H1 (cell line): ENCODE results near the gene SULT2B1. TPM values are rescaled to one million over a fixed set of nuclear protein-coding genes. Genes with fewer than 3 reads are reported as not detected.

Experiments used
- BCL11A ChIP-seq, 2 experiments: IDR thresholded peaks; one replicate each; pipeline ENCODE4 v1.6.1; 2011; ENCODE audit warnings: low read depth in 2 of 2, low read length in 2 of 2, mild to moderate bottlenecking in 2 of 2
- FOSL1 ChIP-seq: IDR thresholded peaks from 2 replicates; pipeline ENCODE4 v1.6.1; 2011; ENCODE audit warnings: mild to moderate bottlenecking, low read depth, low read length, moderate library complexity; ENCODE audit not compliant: insufficient read depth
- RFX5 ChIP-seq: IDR thresholded peaks from 2 replicates; pipeline ENCODE4 v1.6.1; 2011; ENCODE audit warnings: low read depth, low read length, improper control_type of control experiment, borderline replicate concordance
- RXRA ChIP-seq: IDR thresholded peaks from 2 replicates; pipeline ENCODE4 v1.6.1; 2011; ENCODE audit warnings: low read depth, mild to moderate bottlenecking, low read length, moderate library complexity; ENCODE audit not compliant: insufficient read depth
- TAF1 ChIP-seq: IDR thresholded peaks from 2 replicates; pipeline ENCODE4 v1.6.1; 2011; ENCODE audit warnings: mild to moderate bottlenecking, low read depth, low read length
- ZNF274 ChIP-seq: IDR thresholded peaks from 2 replicates; pipeline ENCODE4 v1.7.0; 2012; ENCODE audit warnings: low read length, borderline replicate concordance; ENCODE audit errors: extremely low read depth
- polyA plus RNA-seq, 7 experiments: library from polyadenylated mRNA; depleted of rRNA in 3 of 7; stranded (reverse) in 5 of 7; unstranded in 2 of 7; fragments of >200 nt in 5 of 7; fragments of 200-250 nt in 2 of 7; gene quantifications; 1 replicate in 5 of 7; 2 replicates in 1 of 7; 4 replicates in 1 of 7; pipeline versions ENCODE4 v1.2.1 to v1.2.3, GENCODE V29; 2011 to 2013; ENCODE audit warnings: missing spikeins in 2 of 7, mixed read lengths in 2 of 7
- total RNA-seq: library from RNA; stranded (reverse); fragmentation: NEBNext Ultra II Directional; extraction: Animal tissue kit (Norgen Biotek cat#: 25700); gene quantifications from 2 replicates; pipeline ENCODE4 v1.2.1, GENCODE V29; 2021
- TF ChIP-seq, protein P1 (sequence below): IDR thresholded peaks from 2 replicates; pipeline ENCODE4 v1.6.1; 2011; ENCODE audit warnings: low read depth, mild to moderate bottlenecking, low read length; ENCODE audit not compliant: insufficient read depth

Gene SULT2B1
- total and polyA plus RNA-seq, 2 of the 8 experiments (the other 6 are each of a cell fraction or from before 2014, with no cell fraction given): 1.5 to 2.6 TPM

DNA sequence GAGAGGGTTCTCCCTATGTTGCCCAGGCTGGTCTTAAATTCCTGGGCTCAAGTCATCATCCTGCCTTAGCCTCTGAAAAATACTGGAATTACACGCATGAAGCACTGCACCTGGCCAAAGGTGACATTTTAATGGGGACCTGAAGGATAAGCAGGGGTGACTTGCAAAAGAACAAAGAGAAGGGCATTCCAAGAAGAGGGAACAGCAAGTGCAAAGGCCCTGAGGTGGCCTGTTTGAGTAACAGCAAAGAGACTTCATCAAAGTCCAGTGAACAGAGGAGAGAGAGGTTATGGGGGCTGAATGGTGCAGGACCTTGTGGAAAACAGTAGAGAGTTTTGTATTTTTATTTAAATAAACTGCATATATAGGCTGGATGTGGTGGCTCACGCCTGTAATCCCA lies 89.9 kb downstream of the SULT2B1 start (continued):
- no peak for TF ChIP-seq RXRA
- TF ChIP-seq BCL11A (IDR thresholded peaks at IDR 0.05; ENCODE audit: low read depth in 2 of 2, low read length in 2 of 2): no peak
- TF ChIP-seq RFX5: no peak
- TF ChIP-seq FOSL1: no peak
- TF ChIP-seq, protein P1, sequence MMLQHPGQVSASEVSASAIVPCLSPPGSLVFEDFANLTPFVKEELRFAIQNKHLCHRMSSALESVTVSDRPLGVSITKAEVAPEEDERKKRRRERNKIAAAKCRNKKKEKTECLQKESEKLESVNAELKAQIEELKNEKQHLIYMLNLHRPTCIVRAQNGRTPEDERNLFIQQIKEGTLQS: no peak
- TF ChIP-seq TAF1: no peak
- no peak for TF ChIP-seq ZNF274
